HL-60 (cell line): ENCODE data around the gene PRKCSH.

Source experiments
- DNase-seq, 2 experiments: peaks; one replicate each; pipeline ENCODE4 v3.0.0-alpha.2; 2010 to 2020; ENCODE audit warnings: low read depth in 1 of 2, low spot score in 1 of 2
- H3K27ac ChIP-seq: fragments of 250-450 bp; sonication (Bioruptor Pico); replicated peaks from 2 replicates; pipeline ENCODE4 v1.5.1; 2020; ENCODE audit warnings: mild to moderate bottlenecking, moderate library complexity
- H3K27me3 ChIP-seq: fragments of 250-450 bp; sonication (Bioruptor Pico); 2 replicates; pipeline ENCODE4 v1.5.1; 2021; ENCODE audit warnings: mild to moderate bottlenecking, moderate library complexity; ENCODE audit not compliant: insufficient read depth, poor library complexity, severe bottlenecking
- H3K4me3 ChIP-seq: replicated peaks from 2 replicates; pipeline ENCODE4 v1.5.1; 2011; ENCODE audit warnings: mild to moderate bottlenecking, control low read depth, low read length; ENCODE audit not compliant: insufficient read depth
- CTCF ChIP-seq: IDR thresholded peaks from one replicate; pipeline ENCODE4 v1.5.1; 2011; ENCODE audit warnings: low read length, control low read depth, inconsistent platforms; ENCODE audit not compliant: insufficient read depth
- GABPA ChIP-seq: IDR thresholded peaks from 2 replicates; pipeline ENCODE4 v1.6.1; 2012; ENCODE audit warnings: low read depth
- POLR2AphosphoS5 ChIP-seq: IDR thresholded peaks from 2 replicates; pipeline ENCODE4 v1.6.1; 2012; ENCODE audit warnings: low read depth
- SPI1 ChIP-seq: IDR thresholded peaks from 2 replicates; pipeline ENCODE4 v1.6.1; 2012; ENCODE audit warnings: low read depth, mild to moderate bottlenecking, borderline replicate concordance
- TF ChIP-seq, protein P1 (sequence below): IDR thresholded peaks from 2 replicates; pipeline ENCODE4 v1.6.1; 2012; ENCODE audit warnings: low read depth; ENCODE audit not compliant: insufficient replicate concordance

Gene PRKCSH

DNA sequence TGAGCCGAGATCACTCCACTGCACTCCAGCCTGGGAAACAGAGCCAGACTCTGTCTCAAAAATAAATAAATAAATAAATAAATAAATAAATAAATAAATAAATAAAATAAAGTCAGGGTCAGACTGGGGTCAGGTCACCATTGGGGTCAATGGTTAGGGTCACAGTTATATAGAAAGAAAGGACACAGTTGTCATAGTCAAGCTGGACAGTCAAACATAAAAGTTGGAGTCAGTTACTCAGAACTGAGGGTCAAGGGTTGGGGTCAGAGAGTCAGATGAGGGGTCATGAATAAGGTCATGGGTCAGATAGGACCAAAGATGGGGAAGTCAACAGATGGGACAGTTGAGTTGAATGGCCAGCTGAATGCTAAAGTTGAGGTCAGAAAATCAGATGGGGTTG is 34.6 kb upstream of the PRKCSH start:
- DNase-seq: no peak
- Histone ChIP-seq H3K27me3 (no peaks in the 10 kb centered on the region), H3K4me3 (no peak overlapping the region), H3K27ac (no peak overlapping the region)
- TF ChIP-seq, protein P1, sequence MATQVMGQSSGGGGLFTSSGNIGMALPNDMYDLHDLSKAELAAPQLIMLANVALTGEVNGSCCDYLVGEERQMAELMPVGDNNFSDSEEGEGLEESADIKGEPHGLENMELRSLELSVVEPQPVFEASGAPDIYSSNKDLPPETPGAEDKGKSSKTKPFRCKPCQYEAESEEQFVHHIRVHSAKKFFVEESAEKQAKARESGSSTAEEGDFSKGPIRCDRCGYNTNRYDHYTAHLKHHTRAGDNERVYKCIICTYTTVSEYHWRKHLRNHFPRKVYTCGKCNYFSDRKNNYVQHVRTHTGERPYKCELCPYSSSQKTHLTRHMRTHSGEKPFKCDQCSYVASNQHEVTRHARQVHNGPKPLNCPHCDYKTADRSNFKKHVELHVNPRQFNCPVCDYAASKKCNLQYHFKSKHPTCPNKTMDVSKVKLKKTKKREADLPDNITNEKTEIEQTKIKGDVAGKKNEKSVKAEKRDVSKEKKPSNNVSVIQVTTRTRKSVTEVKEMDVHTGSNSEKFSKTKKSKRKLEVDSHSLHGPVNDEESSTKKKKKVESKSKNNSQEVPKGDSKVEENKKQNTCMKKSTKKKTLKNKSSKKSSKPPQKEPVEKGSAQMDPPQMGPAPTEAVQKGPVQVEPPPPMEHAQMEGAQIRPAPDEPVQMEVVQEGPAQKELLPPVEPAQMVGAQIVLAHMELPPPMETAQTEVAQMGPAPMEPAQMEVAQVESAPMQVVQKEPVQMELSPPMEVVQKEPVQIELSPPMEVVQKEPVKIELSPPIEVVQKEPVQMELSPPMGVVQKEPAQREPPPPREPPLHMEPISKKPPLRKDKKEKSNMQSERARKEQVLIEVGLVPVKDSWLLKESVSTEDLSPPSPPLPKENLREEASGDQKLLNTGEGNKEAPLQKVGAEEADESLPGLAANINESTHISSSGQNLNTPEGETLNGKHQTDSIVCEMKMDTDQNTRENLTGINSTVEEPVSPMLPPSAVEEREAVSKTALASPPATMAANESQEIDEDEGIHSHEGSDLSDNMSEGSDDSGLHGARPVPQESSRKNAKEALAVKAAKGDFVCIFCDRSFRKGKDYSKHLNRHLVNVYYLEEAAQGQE: no peak
- TF ChIP-seq SPI1: no peak
- TF ChIP-seq GABPA: no peak
- no peak for TF ChIP-seq POLR2AphosphoS5
- no peak for TF ChIP-seq CTCF

DNA sequence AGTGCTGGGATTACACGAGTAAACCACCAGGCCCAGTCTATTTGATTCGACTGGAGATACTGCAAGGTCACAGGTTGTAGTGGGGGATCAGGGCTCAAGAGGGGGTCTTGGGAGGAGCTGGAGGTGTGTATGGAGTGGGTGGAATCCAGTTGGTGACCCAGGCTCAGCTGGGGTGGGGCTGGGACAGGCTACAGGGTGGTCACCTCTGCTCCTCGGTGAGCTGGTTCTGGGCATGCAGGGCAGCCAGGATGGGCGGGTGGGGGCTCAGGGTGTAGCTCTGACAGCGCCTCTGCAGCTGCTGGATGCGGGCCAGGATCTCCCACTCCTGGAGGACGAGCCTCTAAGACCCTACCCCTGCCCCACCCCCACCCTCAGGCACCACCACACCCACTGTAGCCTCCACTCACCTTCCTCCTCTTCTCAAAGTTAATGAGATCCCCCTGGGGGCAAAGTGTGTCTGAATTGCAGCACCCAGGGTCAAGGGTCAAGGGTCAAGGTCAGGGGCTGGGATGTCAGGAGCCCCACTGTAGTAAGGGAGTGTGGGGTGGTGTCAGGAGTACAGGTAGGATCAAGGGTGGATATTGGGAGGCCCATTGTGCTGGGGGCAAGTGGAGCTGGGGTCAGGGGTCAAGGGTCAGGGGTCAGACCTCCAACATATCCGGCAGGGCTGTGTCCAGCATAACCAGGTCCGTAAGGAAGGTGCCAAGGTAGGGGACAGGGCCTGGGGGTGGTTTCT is 33.5 kb upstream of the PRKCSH start:
- Histone ChIP-seq H3K27ac (no peak overlapping the region), H3K4me3 (no peak overlapping the region), H3K27me3 (no peaks in the 10 kb centered on the region)
- no peak for DNase-seq
- TF ChIP-seq GABPA (no peak), POLR2AphosphoS5 (no peak), CTCF (no peak), SPI1 (no peak)
- TF ChIP-seq, protein P1: no peak

- no peak overlapping the region for H3K4me3 ChIP-seq
- H3K27ac ChIP-seq: no peak overlapping the region
- DNase-seq: no peak
- no peaks in the 10 kb centered on the region for H3K27me3 ChIP-seq
- TF ChIP-seq GABPA (no peak), SPI1 (no peak), CTCF (no peak), POLR2AphosphoS5 (no peak)
- TF ChIP-seq, protein P1: no peak
Measured at GRCh38 chr19:11404588-11405222, 30.7 kb upstream of the PRKCSH start.
